Activated T-cell treated with anti-CD3 and anti-CD28 coated beads, Interleukin-2, amount 50 U/mL, for 48 hours (primary cell): ENCODE data around the gene COG7.
"Not testable (repeated sequence)": the region's sequence is repeated elsewhere in the genome, so short reads cannot be mapped to it uniquely, and the experiment has no call there.

Experiments
- DNase-seq, 2 experiments: peaks; one replicate each; pipeline ENCODE4 v3.0.0-alpha.2; 2020

COG7 gene

DNA sequence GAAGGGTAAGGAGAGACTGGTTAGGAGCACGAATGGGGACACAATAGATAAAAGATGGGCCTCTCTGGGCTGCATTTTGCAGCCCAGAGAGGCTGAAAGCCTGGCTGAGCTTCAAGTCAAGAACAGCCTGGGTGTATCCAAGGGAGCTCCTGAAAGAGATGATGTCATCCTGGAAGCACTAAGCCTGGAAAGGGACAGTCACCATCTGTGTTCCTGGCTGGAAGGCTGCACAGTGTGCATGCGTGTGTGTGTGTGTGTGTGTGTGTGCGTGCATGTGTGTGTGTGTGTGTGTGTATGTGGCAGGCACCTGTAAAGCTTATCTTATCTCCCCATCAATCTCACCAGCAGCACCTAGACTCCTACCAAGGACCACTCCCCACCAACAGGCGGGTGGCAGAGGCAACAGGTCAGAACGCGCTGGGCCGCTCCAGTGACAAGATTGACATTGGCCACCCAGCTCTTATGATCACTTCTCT lies 44.1 kb downstream of the COG7 start:
- no peak for DNase-seq

DNA sequence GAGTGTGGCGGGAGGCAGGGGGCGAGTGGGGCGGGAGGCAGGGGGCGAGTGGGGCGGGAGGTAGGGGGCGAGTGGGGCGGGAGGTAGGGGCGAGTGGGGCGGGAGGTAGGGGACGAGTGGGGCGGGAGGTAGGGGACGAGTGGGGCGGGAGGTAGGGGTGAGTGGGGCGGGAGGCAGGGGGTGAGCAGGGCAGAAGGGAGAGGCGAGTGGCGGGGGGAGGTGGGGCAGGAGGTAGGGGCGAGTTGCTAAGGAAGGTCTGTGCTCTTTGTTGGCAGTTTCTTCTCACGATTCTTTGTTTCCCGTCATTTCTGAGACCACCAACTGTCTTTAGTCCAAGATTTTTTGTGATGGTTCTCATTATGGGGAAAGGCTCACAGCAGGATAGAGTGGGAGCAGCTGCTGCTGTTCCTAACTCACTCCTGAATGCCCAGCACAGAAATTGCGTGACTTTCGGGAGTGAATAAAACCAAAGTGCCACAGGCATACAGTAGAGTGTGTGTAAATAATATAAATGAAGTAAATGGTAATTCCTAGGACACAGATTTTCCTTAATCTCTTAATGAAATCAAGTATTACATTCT lies 44.7 kb downstream of the COG7 start:
- no peak for DNase-seq

DNA sequence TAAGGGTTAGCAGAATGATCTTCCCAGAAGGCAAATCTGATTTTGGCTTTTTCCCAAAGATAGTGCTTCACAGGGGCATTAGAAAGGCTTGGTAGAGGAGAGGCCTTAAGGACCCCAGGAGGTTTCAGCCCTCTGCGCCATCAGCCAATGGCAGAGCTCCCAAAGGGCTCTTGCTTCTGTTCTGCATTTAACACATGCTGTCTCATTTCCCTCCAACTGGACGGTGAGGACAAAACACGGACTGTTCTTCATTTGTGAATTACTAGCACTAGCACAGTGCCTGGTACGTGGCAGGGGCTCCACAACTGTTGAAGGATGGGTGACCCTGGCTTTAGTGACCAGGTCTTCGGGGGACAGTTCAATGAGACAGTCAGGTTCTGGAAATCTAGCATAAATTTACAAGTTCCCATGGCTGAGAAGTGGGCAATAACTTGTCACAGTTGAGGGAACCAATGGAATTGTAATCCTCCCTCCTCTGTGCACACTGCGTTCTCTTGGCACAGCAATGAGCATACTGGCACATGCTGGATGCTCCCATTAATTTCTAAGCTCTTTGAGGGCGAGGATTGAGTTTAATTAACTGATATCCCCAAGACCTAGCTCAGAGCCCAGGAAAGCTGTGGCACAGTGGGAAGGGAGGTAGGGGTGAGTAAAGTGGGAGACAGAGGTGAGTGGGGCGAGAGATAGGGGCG lies 45.4 kb downstream of the COG7 start:
- DNase-seq: no peak

DNA sequence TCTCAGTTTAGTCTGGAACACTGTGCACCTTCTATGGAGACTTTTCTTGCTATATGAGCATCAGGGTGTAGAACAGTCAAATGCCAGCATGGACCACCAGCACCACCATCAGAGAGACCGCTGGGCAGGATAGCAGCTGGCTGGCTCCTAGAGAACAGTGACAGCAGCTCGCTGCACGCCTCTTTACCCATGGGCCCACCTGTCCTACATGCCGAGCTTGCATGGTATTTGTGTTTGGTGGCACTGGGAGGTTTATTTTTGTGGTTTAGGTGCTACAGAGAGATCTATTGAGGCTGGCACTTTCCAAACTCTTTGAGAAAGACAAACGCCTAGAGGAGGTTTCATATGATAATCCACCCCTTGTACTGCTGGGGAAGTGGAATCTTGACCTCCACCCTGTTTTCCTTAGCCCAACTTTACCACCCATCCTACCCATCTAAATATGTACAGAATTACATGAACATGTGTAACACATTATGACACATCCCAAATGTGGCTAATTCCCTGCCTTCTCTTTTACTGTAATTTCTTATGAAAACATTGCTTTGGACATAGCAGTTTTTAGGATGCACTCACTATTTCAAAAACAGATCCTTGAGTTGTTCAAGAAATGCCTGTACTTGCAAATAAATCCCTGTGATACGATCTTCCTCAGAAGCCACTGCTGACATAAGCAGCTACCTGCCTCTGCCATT lies 46.3 kb downstream of the COG7 start:
- no peak for DNase-seq

DNA sequence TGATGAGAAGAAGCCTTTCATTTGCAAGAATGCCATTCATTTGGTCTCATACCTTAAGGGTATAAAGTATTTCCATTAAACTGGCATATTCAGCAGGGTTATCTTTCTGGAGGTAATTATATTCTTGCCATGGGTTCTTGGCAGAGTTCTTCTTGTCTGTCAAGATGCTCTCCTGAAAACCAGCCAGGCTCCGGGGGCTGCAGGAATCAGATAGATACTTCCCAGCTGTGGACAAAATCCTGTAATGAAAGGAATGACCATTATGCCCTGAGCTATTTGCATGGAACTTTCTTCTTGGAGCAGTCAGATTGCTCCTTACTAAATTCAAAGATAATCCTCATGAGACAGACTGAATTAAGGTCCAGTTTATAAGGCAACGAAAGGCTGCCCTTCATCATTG lies 47.0 kb downstream of the COG7 start:
- no peak for DNase-seq

DNA sequence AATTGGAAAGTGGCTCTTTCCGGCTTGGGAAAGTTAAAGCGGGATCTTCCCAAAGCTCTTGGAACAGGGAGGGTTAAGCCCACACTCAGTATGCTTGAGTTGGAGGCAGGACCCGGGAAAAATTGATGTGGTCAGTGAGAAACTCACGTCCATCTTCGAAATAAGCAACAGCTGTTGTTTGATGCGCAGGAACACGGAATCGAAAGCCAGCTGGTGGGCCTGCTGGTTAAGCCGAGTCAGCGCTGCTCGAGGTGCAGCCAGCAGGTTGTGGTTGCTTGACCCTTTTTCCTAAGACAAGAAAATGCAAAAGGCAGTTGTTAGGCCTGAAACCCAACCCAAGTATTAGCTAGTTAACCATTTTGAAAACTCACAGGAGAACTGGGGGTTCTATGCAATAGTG lies 49.4 kb downstream of the COG7 start:
- DNase-seq: no peak

DNA sequence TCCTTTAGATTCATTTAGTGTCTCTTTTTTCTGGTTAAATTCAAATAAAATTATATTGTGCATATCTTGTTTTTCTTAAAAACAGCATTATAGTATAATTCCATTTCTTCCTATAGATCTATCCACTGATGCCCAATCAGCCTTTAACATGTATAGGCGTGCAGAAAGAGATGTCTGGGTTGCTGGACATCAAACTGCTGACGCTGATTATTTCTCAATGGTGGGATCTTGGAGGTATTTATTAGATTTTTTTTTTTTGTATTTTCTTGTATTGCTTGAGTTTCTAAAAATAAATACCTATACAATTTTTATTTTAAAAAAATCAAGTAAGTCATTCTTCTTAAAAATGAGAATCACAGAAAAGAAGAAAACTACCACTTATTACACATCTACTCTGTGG lies 50.9 kb downstream of the COG7 start:
- DNase-seq: no peak

DNA sequence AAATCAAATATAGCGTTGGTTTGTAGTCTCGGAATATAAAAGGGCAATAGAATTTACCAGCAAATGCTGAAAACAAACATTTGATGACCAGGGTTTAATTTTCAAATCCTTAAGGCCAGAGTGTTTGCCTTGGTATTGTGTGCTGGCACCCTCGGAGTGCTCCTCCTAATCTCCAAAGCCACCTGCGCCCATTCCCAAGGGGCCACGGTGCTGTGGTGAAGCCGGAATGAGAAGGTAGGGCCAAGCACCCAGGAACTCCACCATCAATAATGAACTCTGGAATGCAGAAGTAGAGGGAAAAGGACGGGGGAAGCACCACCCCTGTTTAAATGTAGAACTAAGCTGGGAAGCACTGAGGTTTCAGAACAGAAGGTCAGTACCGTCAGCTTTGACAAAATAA lies 51.9 kb downstream of the COG7 start:
- DNase-seq: no peak

DNA sequence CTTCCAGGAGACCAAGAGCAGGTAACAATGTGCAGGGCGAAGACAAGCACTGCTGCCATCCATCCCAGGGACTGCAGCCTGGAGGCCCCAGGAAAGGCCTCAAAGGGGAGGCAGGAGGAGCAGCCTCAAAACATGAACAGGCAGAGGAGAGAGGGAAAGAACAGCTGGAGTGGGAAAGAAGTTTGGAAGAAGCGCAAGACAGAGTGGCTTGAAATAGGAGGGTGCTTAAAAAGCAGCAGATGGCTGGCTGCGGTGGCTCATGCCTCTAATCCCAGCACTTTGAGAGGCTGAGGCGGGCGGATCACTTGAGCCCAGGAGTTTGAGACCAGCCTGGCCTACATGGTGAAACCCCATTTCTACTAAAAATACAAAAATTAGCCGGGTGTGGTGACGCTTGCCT lies 52.5 kb downstream of the COG7 start:
- DNase-seq: not testable (repeated sequence)

DNA sequence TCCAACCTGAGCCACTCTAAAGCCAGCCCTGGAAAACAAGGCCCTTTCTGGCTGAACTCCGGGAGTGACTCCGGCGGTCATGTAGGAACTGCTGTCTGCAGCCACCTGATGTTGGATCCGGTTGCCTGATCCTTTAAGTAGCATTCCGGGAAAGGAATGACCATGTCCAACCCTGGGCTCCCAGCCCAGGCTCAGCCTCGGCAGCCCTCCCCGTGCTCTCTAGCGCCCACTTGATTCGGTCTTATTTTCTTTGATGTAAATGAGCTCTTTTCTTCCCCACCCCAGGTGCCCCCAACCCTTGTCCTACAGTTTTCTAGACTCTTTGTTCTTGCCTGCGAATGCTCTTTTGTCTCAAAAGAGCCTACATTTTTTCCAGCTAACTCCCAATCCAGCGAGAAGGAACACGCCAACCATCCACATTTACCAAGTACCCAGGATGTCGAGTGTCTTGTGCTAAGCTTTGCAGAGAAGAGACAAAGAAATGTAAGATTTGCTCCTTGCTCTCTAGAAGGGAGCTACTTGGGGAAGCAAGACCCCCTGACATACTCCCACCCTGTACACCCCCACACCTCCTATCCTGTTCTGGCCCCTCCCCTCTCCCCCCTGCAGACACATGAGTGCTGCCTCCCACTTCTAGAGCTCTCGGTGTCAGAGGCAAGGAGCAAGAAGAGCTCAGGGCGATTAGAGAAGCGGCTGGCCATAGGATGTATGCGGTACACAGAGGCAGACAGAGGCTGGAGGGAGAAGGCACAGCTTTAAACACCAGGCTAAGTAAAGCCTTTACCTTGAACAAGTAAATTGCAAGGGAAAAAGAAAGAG lies 53.8 kb downstream of the COG7 start:
- DNase-seq: no peak

DNA sequence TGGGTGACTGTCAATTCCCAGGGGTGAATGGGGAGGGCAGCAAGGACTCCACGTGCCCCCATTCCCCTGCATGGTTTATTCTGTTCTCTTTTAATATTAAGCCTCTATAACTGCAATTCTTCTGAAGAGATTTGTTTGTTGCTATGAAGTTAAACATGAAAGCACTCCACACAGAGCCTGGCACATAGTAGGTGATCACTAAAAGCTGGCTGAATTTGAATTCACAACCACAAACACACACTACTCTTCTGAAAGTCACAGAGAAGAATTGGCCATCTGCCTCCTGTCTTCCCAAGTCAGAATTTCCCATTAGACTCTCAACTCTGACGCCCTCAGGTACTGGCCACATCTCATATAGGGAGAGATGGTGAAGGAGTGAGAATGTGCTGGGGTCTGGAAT lies 55.5 kb downstream of the COG7 start:
- no peak for DNase-seq

DNA sequence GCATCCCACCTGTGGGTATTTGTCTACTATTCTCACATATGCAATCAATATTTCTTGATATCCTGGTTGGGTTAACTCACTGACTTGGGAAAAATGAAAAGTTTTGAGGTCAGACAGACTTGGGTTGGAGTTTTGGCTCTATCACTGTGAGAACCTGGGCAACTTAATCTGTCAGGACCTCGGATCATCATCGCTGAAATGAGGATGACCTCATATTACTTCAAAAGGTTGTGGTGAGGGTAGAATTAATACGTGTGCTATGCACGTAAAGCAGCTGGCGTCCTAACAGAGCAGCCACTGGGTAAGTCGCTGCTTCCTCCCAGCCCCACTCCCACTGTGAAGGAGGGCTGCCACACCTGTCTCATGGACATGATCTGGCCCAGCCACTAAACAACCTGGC lies 57.3 kb downstream of the COG7 start:
- DNase-seq: no peak

DNA sequence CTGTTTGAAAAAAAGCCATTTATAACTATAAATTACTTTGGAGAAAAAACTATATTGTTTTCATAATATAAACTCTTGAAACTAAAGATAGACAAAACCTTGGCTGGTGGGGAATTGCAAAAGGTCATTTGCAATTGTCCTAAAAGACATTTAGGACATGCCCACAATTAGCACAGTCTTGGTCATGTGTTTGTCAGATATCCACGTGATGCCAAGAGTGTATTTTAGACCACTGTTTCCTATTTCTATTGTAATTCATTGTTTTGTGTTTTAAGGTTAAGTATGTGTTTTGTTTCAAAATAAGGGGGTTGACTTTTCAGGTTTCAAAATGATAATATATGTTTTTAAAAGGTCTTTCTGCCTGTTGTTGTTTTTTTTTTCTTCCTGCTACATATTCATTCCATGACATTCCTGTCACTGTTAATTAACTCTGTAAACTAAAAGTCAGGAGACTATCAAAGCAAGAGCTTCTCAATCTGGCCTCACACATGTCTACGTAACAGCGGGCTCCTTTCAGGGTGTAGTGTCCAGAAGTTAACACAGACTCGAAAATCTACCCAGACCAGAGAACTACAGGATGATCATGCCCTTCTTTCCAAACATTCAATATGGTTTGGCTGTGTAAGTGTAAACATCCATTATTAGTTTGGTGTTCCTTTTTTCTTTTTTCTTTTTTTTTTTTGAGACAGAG lies 58.7 kb downstream of the COG7 start:
- no peak for DNase-seq

DNA sequence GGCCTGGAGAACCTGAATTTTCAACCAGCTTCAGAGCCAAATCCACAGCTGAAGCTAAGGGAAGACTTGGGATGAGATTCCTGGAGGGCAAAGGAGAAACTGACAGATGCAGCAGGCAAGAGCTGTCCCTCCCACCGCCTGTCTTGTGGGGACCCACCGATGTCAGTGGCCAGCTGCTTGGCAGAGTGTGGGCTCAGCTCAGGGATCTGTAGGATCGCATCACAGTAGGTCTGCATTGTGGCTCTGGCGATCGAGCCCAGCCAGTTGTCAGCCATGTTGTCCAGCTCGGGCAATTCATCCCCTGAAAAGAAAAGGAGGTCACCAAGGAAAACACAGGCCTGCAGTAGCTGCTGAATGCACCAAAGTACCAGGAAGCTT lies 60.8 kb downstream of the COG7 start:
- DNase-seq: no peak

DNA sequence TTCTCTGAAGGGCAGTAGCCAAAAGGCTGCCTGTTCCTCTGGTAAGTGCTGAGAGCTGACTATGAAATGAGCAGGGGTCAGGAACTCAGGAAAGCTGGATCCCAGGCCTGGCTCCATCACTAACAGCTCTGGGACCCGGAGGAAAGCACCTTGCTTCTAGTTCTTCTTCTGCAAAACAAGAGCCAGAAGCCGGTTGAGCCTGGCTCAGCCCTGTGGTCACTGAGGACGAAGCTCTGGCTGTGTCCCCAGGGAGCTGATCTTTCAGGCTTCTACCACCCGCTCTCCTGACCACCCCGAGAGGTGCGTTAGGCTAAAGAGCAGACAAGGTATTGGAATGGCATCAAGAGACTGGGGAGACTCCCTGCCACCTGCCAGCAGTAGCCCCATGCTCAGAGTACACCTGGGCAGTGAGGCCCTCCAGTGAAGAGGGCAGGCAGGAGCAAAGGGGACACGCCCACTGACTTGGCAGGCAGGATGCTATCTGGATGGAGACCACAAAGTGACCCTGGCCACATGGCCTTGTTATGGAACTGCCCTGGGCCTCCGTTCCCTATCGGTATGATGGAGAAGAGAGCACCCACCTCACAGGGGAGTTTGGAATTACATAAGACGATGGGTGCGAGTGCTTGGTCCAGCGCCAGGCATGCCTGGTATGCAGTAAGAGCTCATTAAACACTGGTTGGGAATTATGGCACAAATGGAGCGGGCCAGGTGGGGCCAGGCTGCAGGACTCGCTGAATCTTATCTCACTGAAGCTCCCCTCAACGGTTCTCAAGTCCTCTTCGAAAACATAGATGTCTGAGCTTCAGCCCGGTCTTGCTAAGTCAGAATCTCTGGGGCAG lies 61.4 kb downstream of the COG7 start:
- no peak for DNase-seq

DNA sequence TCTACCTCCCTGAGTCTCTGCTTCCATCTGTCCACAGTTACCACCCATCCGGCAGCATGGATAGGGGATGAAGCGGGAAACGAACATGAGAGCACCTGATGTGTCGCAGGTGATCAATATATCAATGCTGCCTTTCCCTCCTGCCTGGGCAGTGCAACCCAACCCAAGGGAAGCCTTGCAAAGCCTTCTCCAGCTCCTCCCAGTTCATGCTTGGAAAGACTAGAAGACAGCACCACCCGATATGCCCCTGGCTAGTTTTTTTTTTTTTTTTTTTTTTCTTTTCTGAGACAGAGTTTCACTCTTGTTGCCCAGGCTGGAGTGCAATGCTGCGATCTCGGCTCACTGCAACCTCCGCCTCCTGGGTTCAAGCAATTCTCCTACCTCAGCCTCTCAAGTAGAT lies 63.1 kb downstream of the COG7 start:
- DNase-seq: not testable (repeated sequence)

DNA sequence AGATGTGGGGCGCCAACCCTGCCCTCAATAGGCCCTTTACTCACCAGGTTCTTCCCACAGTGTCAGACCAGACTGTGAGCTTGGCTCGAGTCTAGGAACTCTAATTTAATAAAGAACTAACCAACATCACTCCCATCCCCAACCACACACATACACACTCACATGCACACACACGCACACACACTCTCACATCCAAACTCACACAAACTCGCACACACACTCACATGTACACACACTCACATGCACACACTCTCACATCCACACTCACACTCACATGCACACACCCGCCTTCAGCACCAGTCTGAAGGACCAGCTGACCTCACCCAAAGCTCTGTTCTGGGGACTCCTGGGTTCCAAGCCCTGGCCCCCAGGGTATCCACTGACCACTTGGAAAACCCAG lies 63.8 kb downstream of the COG7 start:
- DNase-seq: no peak

DNA sequence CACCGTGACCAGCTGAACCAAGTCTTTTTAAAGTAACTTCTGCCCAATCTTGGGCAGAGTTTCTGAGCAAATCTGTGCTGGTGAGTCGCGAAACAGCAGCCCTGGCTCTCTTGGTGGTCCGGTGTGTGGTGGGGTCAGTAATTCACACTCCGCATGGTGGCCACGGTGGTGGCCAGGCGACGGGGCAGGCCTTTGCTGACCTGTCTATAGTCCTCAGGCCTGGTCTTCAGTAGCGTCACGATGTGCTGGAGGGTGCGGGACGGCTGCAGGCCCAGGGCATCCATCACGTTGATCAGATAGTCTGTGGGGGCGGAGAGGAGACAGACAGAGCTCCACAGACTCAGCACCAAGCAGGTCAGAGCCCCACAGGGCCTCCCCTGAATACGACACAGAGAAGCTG lies 64.2 kb downstream of the COG7 start:
- no peak for DNase-seq

DNA sequence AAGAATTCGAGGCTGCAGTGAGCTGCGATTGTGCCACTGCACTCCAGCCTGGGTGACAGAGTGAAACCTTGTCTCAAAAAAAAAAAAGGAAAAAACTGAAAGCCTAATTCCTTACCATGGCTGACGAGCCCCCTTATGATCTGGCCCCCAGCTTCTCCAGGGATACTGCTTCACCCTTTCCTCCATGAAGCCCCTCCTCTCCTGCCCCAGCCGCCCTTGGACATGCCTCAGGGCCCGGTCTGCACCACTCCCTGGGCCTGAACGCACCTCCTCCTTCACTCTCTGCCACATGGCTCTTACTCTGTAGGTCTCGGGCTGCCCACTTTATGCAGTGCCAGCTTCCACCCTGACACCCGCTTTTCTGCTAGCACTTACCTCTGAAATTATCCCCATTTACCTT lies 65.3 kb downstream of the COG7 start:
- no peak for DNase-seq

DNA sequence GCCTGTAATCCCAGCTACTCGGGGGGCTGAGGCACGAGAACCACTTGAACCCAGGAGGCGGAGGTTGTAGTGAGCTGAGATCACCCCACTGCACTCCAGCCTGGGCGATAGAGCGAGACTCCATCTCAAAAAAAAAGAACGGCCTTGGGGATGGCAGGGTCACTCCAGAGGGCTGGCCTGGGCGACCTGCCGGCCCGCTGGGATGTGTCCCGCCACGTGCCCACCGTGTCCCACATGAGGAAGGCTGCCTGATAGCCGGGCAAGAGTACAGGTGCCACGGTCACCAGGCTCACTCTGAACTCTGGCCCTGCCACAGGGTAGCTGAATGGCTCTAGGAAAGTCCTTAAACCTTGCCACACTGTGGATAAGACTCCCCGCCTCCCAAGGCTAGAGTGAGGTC lies 67.5 kb downstream of the COG7 start:
- DNase-seq: no peak

DNA sequence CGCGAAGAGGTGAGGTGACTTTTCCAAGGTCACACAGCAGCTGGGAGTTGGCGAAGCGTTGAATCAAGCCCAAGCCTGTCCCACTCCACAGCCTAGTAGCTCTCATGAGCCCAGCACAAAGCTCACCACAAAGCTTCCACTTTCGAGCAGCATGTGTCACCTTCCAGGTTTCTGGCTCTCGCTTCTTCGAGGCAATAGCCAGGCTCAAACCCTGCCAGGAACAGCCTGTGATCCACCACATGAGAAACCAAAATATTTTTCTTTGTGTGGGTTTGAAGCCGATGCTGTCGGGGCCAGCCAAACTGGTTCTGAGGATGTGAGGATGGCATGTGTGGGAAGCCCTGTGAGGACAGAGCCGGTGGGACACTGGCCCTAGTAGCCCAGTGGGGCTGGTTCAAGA lies 68.1 kb downstream of the COG7 start:
- no peak for DNase-seq

DNA sequence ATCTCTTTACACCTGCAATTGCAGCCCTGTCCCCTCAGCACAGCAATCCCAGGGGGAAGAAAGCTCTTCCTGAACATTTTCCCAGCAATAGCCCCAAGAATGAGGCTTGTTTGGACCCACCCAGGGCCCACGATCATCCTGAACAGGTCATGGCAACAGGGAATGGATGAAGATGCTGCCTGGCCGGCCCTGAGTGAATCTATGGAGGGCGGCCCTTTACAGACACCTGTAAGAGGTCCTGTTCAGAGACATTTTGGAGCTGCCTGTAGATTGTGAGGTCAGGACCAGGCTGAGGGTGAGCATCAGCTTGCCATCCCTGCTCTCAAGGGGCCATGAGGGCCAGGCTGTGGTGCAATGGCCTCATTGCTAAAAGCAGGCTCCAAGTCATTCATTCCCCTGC lies 69.1 kb downstream of the COG7 start:
- no peak for DNase-seq
